Thoracic aorta (tissue), 2 donors: ENCODE measurements around the gene MOCS3. TPM values are rescaled to one million over a fixed set of nuclear protein-coding genes. Genes with fewer than 3 reads are reported as not detected.
A peak's percentile ranks its signal among the peaks of the same experiment; 100 is the strongest.

ENCODE experiments used
- ATAC-seq: fragments of 150-250 bp; one replicate; pipeline ENCODE4 v1.8.0; 2017; ENCODE audit warnings: low read depth; ENCODE audit not compliant: insufficient number of reproducible peaks, low FRiP score
- DNase-seq: peaks from one replicate; pipeline ENCODE4 v3.0.0-alpha.2; 2020; ENCODE audit warnings: low spot score
- H3K27ac ChIP-seq, 2 donors: fragments of 200-600 bp; sonication (generic); 1 replicate in 1 of 2; 2 replicates in 1 of 2; pipeline ENCODE4 v1.5.1; 2016; ENCODE audit warnings: mild to moderate bottlenecking in 2 of 2, moderate library complexity in 2 of 2
- H3K27me3 ChIP-seq: fragments of 200-600 bp; sonication (generic); replicated peaks from 2 replicates; pipeline ENCODE4 v1.6.0; 2016; ENCODE audit warnings: mild to moderate bottlenecking; ENCODE audit not compliant: insufficient read depth
- H3K36me3 ChIP-seq: fragments of 200-600 bp; sonication (generic); one replicate; pipeline ENCODE4 v1.5.1; 2016
- H3K4me1 ChIP-seq, 2 donors: fragments of 200-600 bp; sonication (generic); 1 replicate in 1 of 2; 2 replicates in 1 of 2; pipeline versions ENCODE4 v1.5.1 to v1.6.0; 2016; ENCODE audit warnings: low read depth in 2 of 2, mild to moderate bottlenecking in 1 of 2; ENCODE audit not compliant: control insufficient read depth in 1 of 2
- H3K4me3 ChIP-seq: fragments of 200-600 bp; sonication (generic); 2 replicates; pipeline ENCODE4 v1.5.1; 2016; ENCODE audit warnings: mild to moderate bottlenecking
- H3K9me3 ChIP-seq: fragments of 200-600 bp; sonication (generic); 2 replicates; pipeline ENCODE4 v1.5.1; 2016
- CTCF ChIP-seq: fragments of 200-600 bp; sonication (generic); IDR thresholded peaks from one replicate; pipeline ENCODE4 v1.5.1; 2019; ENCODE audit warnings: antibody characterized with exemption
- total RNA-seq, 2 donors: library from RNA; depleted of rRNA; stranded (reverse); fragments of >200 nt; gene quantifications; one replicate each; pipeline versions ENCODE4 v1.1.0 to v1.2.3, GENCODE V29; 2016

MOCS3 gene
- total RNA-seq, 2 donors from 2014 or later, result 4.2 to 5.3 TPM

- no peak for TF ChIP-seq CTCF
- no peaks in the 10 kb centered on the region for H3K27me3 ChIP-seq
- peak overlapping the region in 1 of 2 donors; percentile 3 for H3K27ac ChIP-seq
- DNase-seq (no peak), ATAC-seq (no peak)
- no peaks in the 10 kb centered on the region for H3K36me3 ChIP-seq
- no peak overlapping the region for H3K4me3 ChIP-seq
- peaks cover 53 to 89% of the 10 kb centered on the region in 2 donors for H3K4me1 ChIP-seq
- H3K9me3 ChIP-seq, result no peaks in the 10 kb centered on the region
These were observed 44.8 kb upstream of the MOCS3 start for GRCh38 chr20:50913690-50914375.

GRCh38 chr20:50915424-50915823 is 43.2 kb upstream of the MOCS3 start:
- Histone ChIP-seq H3K4me1 (peaks cover 60 to 92% of the 10 kb centered on the region in 2 donors), H3K4me3 (peak overlapping the region; percentile 30), H3K36me3 (no peaks in the 10 kb centered on the region), H3K27ac (peak overlapping the region in 1 of 2 donors; percentile 40), H3K27me3 (no peaks in the 10 kb centered on the region), H3K9me3 (no peaks in the 10 kb centered on the region)
- ATAC-seq (no peak), DNase-seq (no peak)
- TF ChIP-seq CTCF, result no peak

GRCh38 chr20:50916257-50916656 is 42.4 kb upstream of the MOCS3 start:
- no peak for DNase-seq
- peak; percentile 58 for ATAC-seq
- Histone ChIP-seq H3K4me3 (no peak overlapping the region), H3K27me3 (no peaks in the 10 kb centered on the region), H3K36me3 (no peaks in the 10 kb centered on the region), H3K4me1 (peaks cover 65 to 92% of the 10 kb centered on the region in 2 donors), H3K9me3 (no peaks in the 10 kb centered on the region), H3K27ac (peak overlapping the region in 1 of 2 donors; percentile 33)
- no peak for TF ChIP-seq CTCF

GRCh38 chr20:50916934-50917333 is 41.7 kb upstream of the MOCS3 start:
- DNase-seq, result no peak
- no peaks in the 10 kb centered on the region for H3K27me3 ChIP-seq
- peaks cover 69 to 92% of the 10 kb centered on the region in 2 donors for H3K4me1 ChIP-seq
- ATAC-seq, result no peak
- no peak for TF ChIP-seq CTCF
- H3K9me3 ChIP-seq, result no peaks in the 10 kb centered on the region
- H3K4me3 ChIP-seq, result no peak overlapping the region
- H3K36me3 ChIP-seq, result no peaks in the 10 kb centered on the region
- peak overlapping the region in 1 of 2 donors; percentile 33 for H3K27ac ChIP-seq

GRCh38 chr20:50918403-50918802 is 40.2 kb upstream of the MOCS3 start:
- no peak for TF ChIP-seq CTCF
- no peaks in the 10 kb centered on the region for H3K36me3 ChIP-seq
- no peaks in the 10 kb centered on the region for H3K9me3 ChIP-seq
- ATAC-seq (no peak), DNase-seq (no peak)
- no peaks in the 10 kb centered on the region for H3K27me3 ChIP-seq
- H3K27ac ChIP-seq, result peak overlapping the region in 1 of 2 donors; percentile 39
- peaks cover 69 to 97% of the 10 kb centered on the region in 2 donors for H3K4me1 ChIP-seq
- no peak overlapping the region for H3K4me3 ChIP-seq
